Posterior cingulate gyrus (tissue), 11 donors: Measurements from ENCODE around the gene ALG8.

ENCODE experiments used
- DNase-seq, 10 donors: peaks; one replicate each; pipeline versions ENCODE4 v3.0.0 to v3.0.0-alpha.2; 2020 to 2021; ENCODE audit warnings: mixed read lengths in 3 of 10
- intact Hi-C: fragments of 100-400 bp; cut with DNase I; formaldehyde crosslinking; loops from one replicate; pipeline ENCODE4 v1.15.1; 2023

The ALG8 gene

DNA sequence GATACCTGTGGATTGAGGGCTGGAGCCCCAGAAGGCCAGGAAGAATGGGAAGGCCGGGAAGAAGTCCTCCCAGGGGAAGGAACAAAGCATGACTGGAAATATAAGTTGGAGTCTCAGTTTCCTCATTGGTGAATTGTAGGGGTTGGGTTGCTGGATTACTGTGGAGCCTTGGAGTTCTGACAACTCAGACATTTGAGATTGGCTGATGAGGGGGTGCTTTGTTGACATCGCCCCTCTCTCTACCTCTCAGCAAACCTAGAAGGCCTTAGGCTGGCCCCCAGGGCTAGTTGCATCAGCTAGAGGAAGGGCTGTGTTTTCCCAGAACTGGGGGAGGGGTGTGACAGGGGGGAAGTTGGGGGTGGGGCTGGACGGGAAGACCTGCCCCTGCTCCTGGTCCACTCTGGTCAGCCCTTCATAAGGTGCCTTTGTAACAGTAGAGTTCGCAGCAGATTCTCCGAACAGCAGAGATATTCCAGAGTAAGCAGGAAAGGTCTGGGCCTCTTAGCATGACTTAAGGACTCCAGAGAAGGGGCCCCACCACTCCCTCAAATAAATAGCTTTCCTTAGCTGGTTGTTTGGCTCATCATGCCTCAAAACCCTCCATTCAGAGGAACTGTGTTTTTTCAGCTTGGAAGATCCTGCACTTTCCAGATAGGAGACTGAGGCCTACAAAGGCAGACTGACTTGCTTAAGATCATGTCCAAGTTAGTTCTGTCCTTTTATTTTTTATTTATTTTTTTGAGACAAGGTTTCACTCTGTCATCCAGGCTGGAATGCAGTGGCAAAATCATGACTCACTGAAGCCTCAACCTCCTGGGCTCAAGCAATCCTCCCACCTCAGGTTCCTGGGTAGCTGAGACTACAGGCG, 88.2 kb downstream of the ALG8 start:
- DNase-seq: peak in 1 of 10 donors; percentile 6
- intact Hi-C loops: no loop called here
